K562 (cell line): Measurements from ENCODE around the gene TPD52L1. TPM values are rescaled to one million over a fixed set of nuclear protein-coding genes. Genes with fewer than 3 reads are reported as not detected.

Source experiments
- ATAC-seq: fragments of 200-7000 bp; cut with Tn5 transposase; 3 replicates; pipeline ENCODE4 v1.9.1; 2020; ENCODE audit warnings: moderate library complexity
- BruUV-seq: library from RNA; stranded (reverse); fragments of 400-500 nt; replicated peaks from 2 replicates; lab custom pipeline; 2021; lab: Mats Ljungman, UMichigan
- CTCF ChIA-PET: fragments of 300-600 bp; formaldehyde crosslinking; extraction: SDS; loops from one replicate; lab custom pipeline; 2021; ENCODE audit warnings: low intra/inter-chr PET ratio; lab: Yijun Ruan, JAX
- POLR2A ChIA-PET: fragments of 300-600, 350-650 bp; sonication (Branson Sonifier 250); formaldehyde crosslinking; extraction: SDS; loops from one replicate; lab custom pipeline; 2021; ENCODE audit warnings: antibody characterized with exemption, inconsistent platforms; lab: Yijun Ruan, JAX
- DNase-seq, 4 experiments: peaks; one replicate each; pipeline versions ENCODE4 v3.0.0 to v3.0.0-alpha.2; 2011 to 2018; ENCODE audit warnings: low spot score in 3 of 4, mixed read lengths in 3 of 4; ENCODE audit errors: extremely low read depth in 1 of 4
- FAIRE-seq: peaks from 2 replicates; lab custom pipeline; 2011; peaks lifted over from hg19 to GRCh38; lab: Jason Lieb, UNC
- H2AFZ ChIP-seq: 2 replicates; pipeline ENCODE4 v1.6.0; 2011; ENCODE audit warnings: low read depth, low read length, control low read depth, inconsistent platforms
- H3K27ac ChIP-seq: fragments of 200-600 bp; 3 replicates; pipeline ENCODE4 v1.8.0; 2011; ENCODE audit warnings: low read depth, mild to moderate bottlenecking, control low read depth, inconsistent platforms, low read length, moderate library complexity, mixed read lengths; ENCODE audit errors: extremely low read depth
- H3K27me3 ChIP-seq, 2 experiments: fragments of 300-600 bp in 1 of 2; 2 replicates in 1 of 2; 3 replicates in 1 of 2; pipeline versions ENCODE4 v1.6.0 to v1.8.0; 2011; ENCODE audit warnings: inconsistent platforms in 2 of 2, low read length in 2 of 2, mild to moderate bottlenecking in 1 of 2, mixed read lengths in 1 of 2, moderate library complexity in 1 of 2; ENCODE audit not compliant: control insufficient read depth in 2 of 2, insufficient read depth in 2 of 2
- H3K36me3 ChIP-seq: fragments of 300-600 bp; 3 replicates; pipeline ENCODE4 v1.8.0; 2011; ENCODE audit warnings: mild to moderate bottlenecking, low read length, inconsistent platforms; ENCODE audit not compliant: control insufficient read depth, insufficient read depth
- H3K4me1 ChIP-seq, 2 experiments: fragments of 200-600 bp in 1 of 2; replicated peaks in 1 of 2; 2 replicates in 1 of 2; 3 replicates in 1 of 2; pipeline versions ENCODE4 v1.5.1 to v1.8.0; 2011; ENCODE audit warnings: inconsistent platforms in 2 of 2, low read length in 2 of 2, mild to moderate bottlenecking in 1 of 2, mixed read lengths in 1 of 2, moderate library complexity in 1 of 2; ENCODE audit not compliant: control insufficient read depth in 2 of 2, insufficient read depth in 2 of 2
- H3K4me2 ChIP-seq: 2 replicates; pipeline ENCODE4 v1.6.1; 2011; ENCODE audit warnings: low read length, control low read depth, inconsistent platforms, mixed read lengths; ENCODE audit not compliant: insufficient read depth
- H3K4me3 ChIP-seq: fragments of 200-600 bp; sonication (generic), shearing (Covaris generic); 2 replicates; pipeline ENCODE4 v1.5.1; 2016; ENCODE audit warnings: control low read depth, inconsistent platforms
- H3K79me2 ChIP-seq: fragments of 200-600 bp; 3 replicates; pipeline ENCODE4 v1.8.0; 2011; ENCODE audit warnings: low read length, inconsistent platforms; ENCODE audit not compliant: control insufficient read depth, insufficient read depth
- H3K9ac ChIP-seq, 2 experiments: 2 replicates each; pipeline versions ENCODE4 v1.6.0 to v1.6.1; 2011; ENCODE audit warnings: low read depth in 2 of 2, low read length in 2 of 2, control low read depth in 1 of 2, inconsistent platforms in 1 of 2, mild to moderate bottlenecking in 1 of 2, mixed read lengths in 1 of 2; ENCODE audit not compliant: insufficient read depth in 1 of 2
- H3K9me1 ChIP-seq: one replicate; pipeline ENCODE4 v1.6.0; 2011; ENCODE audit warnings: inconsistent platforms, mild to moderate bottlenecking, low read length, moderate library complexity; ENCODE audit not compliant: control insufficient read depth, insufficient read depth
- H3K9me3 ChIP-seq: replicated peaks from 2 replicates; pipeline ENCODE4 v1.5.1; 2011; ENCODE audit warnings: low read depth, low read length, inconsistent platforms; ENCODE audit not compliant: control insufficient read depth, insufficient read depth
- H4K20me1 ChIP-seq: replicated peaks from 2 replicates; pipeline ENCODE4 v1.6.1; 2011; ENCODE audit warnings: low read length, inconsistent platforms, mixed read lengths; ENCODE audit not compliant: control insufficient read depth, insufficient read depth
- CCNT2 ChIP-seq: IDR thresholded peaks from 2 replicates; pipeline ENCODE4 v1.6.1; 2011; ENCODE audit warnings: borderline replicate concordance, low read depth, mild to moderate bottlenecking, moderate library complexity, mixed read lengths, low read length; ENCODE audit not compliant: insufficient read length; ENCODE audit errors: extremely low read depth
- DDX20 ChIP-seq: fragments of 450-650 bp; IDR thresholded peaks from 2 replicates; pipeline ENCODE4 v1.6.1; 2016; ENCODE audit warnings: missing genetic modification characterization, low read depth, mild to moderate bottlenecking, missing compliant biosample characterization, moderate library complexity
- EP300 ChIP-seq: IDR thresholded peaks from 2 replicates; pipeline ENCODE4 v1.6.1; 2012; ENCODE audit warnings: low read length, improper control_type of control experiment
- FOXK2 ChIP-seq, 2 experiments: fragments of 450-650 bp; IDR thresholded peaks in 1 of 2; conservative IDR thresholded peaks in 1 of 2; 2 replicates each; pipeline ENCODE4 v1.6.1; 2016; ENCODE audit warnings: low read depth in 2 of 2, mild to moderate bottlenecking in 1 of 2
- FOXM1 ChIP-seq, 2 experiments: fragments of 450-650 bp in 1 of 2; sonication (generic) in 1 of 2; formaldehyde crosslinking in 1 of 2; IDR thresholded peaks; 2 replicates each; pipeline versions ENCODE4 v1.6.1 to v1.9.0; 2017 to 2022; ENCODE audit warnings: low read depth in 2 of 2, mild to moderate bottlenecking in 2 of 2, missing genetic modification reagents in 1 of 2, moderate library complexity in 1 of 2
- GATAD2A ChIP-seq: fragments of 450-650 bp; IDR thresholded peaks from 2 replicates; pipeline ENCODE4 v1.6.1; 2017
- GTF2A2 ChIP-seq: IDR thresholded peaks from 2 replicates; pipeline ENCODE4 v1.6.1; 2016; ENCODE audit warnings: mild to moderate bottlenecking, missing genetic modification characterization, missing compliant biosample characterization
- HDGF ChIP-seq: fragments of 450-650 bp; IDR thresholded peaks from 2 replicates; pipeline ENCODE4 v1.6.1; 2016
- KDM5B ChIP-seq: fragments of 200-600 bp; sonication (generic); IDR thresholded peaks from 2 replicates; pipeline ENCODE4 v1.6.1; 2012; ENCODE audit warnings: low read depth, mild to moderate bottlenecking, moderate library complexity, low read length, control low read depth, inconsistent platforms; ENCODE audit not compliant: insufficient replicate concordance
- MAFG ChIP-seq: fragments of 450-650 bp; conservative IDR thresholded peaks from 2 replicates; pipeline ENCODE4 v1.6.1; 2016; ENCODE audit warnings: missing genetic modification characterization, missing compliant biosample characterization
- MCM7 ChIP-seq, 2 experiments: fragments of 450-650 bp; IDR thresholded peaks; 2 replicates each; pipeline ENCODE4 v1.6.1; 2016 to 2018
- MYC ChIP-seq, 2 experiments: fragments of 250-450 bp in 1 of 2; sonication (Bioruptor Pico) in 1 of 2; IDR thresholded peaks; 2 replicates each; pipeline versions ENCODE4 v1.5.1 to v1.6.1; 2012 to 2021; ENCODE audit warnings: low read depth in 2 of 2, borderline replicate concordance in 1 of 2, improper control_type of control experiment in 1 of 2, low read length in 1 of 2, mild to moderate bottlenecking in 1 of 2, moderate library complexity in 1 of 2
- PCBP2 ChIP-seq: fragments of 200-400 bp; formaldehyde crosslinking; IDR thresholded peaks from 2 replicates; pipeline ENCODE4 v1.6.1; 2018; ENCODE audit warnings: low read length, low read depth, mild to moderate bottlenecking, moderate library complexity; ENCODE audit not compliant: poor library complexity, severe bottlenecking
- PPARD ChIP-seq: fragments of 250-450 bp; sonication (Bioruptor Pico); IDR thresholded peaks from 2 replicates; pipeline ENCODE4 v1.8.0; 2022; ENCODE audit warnings: inconsistent platforms, mild to moderate bottlenecking, moderate library complexity
- RB1 ChIP-seq: fragments of 450-650 bp; IDR thresholded peaks from 2 replicates; pipeline ENCODE4 v1.6.1; 2017; ENCODE audit warnings: low read depth, mild to moderate bottlenecking
- SMAD4 ChIP-seq: fragments of 250-450 bp; sonication (Bioruptor Pico); conservative IDR thresholded peaks from 2 replicates; pipeline ENCODE4 v1.8.0; 2021; ENCODE audit warnings: inconsistent platforms, mild to moderate bottlenecking, moderate library complexity
- SNRNP70 ChIP-seq: fragments of 200-400 bp; formaldehyde crosslinking; optimal IDR thresholded peaks from 2 replicates; pipeline ENCODE3; 2017; ENCODE audit warnings: low read depth, low read length
- TAF15 ChIP-seq: fragments of 200-400 bp; formaldehyde crosslinking; IDR thresholded peaks from 2 replicates; pipeline ENCODE4 v1.6.1; 2017; ENCODE audit warnings: mild to moderate bottlenecking, low read depth, low read length, moderate library complexity
- XRCC4 ChIP-seq: IDR thresholded peaks from one replicate; pipeline ENCODE4 v1.6.1; 2011; ENCODE audit not compliant: insufficient read depth, insufficient read length; ENCODE audit errors: extremely low read depth
- ZBTB7A ChIP-seq: IDR thresholded peaks from 2 replicates; pipeline ENCODE4 v1.6.1; 2011; ENCODE audit warnings: low read depth, mild to moderate bottlenecking, low read length, moderate library complexity, borderline replicate concordance; ENCODE audit not compliant: control insufficient read depth
- ZNF24 ChIP-seq: fragments of 450-650 bp; IDR thresholded peaks from 2 replicates; pipeline ENCODE4 v1.6.1; 2016
- ZNF445 ChIP-seq: fragments of 250-450 bp; sonication (Bioruptor Pico); IDR thresholded peaks from 2 replicates; pipeline ENCODE4 v1.4.0; 2020; ENCODE audit warnings: low read depth, mild to moderate bottlenecking, moderate library complexity
- ZNF507 ChIP-seq: conservative IDR thresholded peaks from 2 replicates; pipeline ENCODE4 v1.6.1; 2017; ENCODE audit warnings: missing genetic modification characterization, missing compliant biosample characterization
- WGBS: fragments of 100-300 bp; shearing (Covaris generic); methylation state at CpG from one replicate; pipeline ENCODE4 v1.1.6; 2016; ENCODE audit warnings: low coverage, mixed read lengths; ENCODE audit not compliant: insufficient coverage; ENCODE audit errors: missing lambda C conversion rate; 5-methylcytosine and 5-hydroxymethylcytosine counted together
- in situ Hi-C: fragments of 300-500 bp; cut with MboI; formaldehyde crosslinking; loops from 4 replicates; pipeline ENCODE4 v1.15.0; 2018; ENCODE audit warnings: inconsistent platforms, mixed read lengths
- intact Hi-C: fragments of 100-400 bp; cut with micrococcal nuclease; formaldehyde crosslinking; loops from 2 replicates; pipeline ENCODE4 v1.14.2; 2022
- polyA plus RNA-seq, 8 experiments: library from polyadenylated mRNA; depleted of rRNA in 4 of 8; stranded (reverse) in 5 of 8; unstranded in 3 of 8; fragments of >200 nt; fragmentation: Nextera tagmentation in 2 of 8; fragmentation: Illumina TruSeq in 1 of 8; extraction: Ambion mirVana in 2 of 8; extraction: Trizol in 1 of 8; gene quantifications; 2 replicates each; pipeline versions ENCODE4 v1.2.1 to v1.2.3, GENCODE V29; 2011 to 2014; ENCODE audit warnings: inconsistent platforms in 1 of 8, missing spikeins in 1 of 8
- total RNA-seq, 7 experiments: library from RNA; depleted of rRNA in 6 of 7; stranded (reverse); fragments of >200 nt in 6 of 7; fragmentation: Illumina TruSeq in 2 of 7; extraction: Trizol in 2 of 7; gene quantifications; 2 replicates each; pipeline versions ENCODE4 v1.2.1 to v1.2.3, GENCODE V29; 2011 to 2021; ENCODE audit warnings: low replicate concordance in 1 of 7

TPD52L1 gene
- total and polyA plus RNA-seq, 9 of the 15 experiments (the other 6 are each of a cell fraction or from before 2014, with no cell fraction given) = 12.9 to 149 (median 75.7) TPM

DNA sequence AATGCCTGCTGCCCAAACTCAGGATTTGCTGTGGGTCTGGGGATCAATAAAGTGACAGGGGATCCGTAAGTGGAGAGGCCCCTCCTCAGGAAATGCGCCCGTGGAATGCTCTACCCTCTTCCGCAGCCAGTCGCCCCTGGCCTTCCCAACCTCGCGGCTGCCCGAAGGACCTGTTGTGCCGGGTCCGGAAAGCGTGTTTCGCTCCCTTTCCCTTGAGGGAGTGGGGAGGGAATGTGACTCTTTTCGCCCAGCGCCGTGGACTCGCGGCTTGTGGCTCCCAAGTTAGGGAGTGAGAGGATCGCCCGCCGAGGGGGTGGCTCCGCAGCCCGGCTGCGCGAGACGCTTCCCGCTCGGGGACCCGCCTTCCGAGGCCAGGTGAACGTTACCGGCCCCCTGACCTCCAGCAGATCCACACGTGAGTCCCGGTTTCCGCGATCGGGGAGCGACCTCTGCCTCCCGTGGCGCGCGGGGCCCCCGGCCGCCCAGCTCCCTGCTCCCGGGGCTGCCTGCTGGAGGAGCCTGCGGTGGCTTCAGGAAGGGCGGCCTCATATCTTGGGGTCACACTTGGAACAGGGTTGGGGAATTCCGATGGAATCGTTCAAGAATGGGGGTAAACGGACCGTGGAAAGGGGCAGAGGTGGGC lies 666 bp downstream of the TPD52L1 start:
- no TSS peak for BruUV-seq
- H3K4me1 ChIP-seq = peaks cover 14 to 15% of the 10 kb centered on the region in 2 experiments
- H3K4me2 ChIP-seq = peak overlapping the region; percentile 93
- peaks cover 6% of the 10 kb centered on the region; the same call in 2 of the 3 replicates for H3K36me3 ChIP-seq
- peak overlapping the region; percentile 93 for H2AFZ ChIP-seq
- 0 out of 2 replicates have a peak, but pooled peaks cover 3% of the 10 kb centered on the region for H3K9me3 ChIP-seq
- FAIRE-seq (no peak), DNase-seq (peak; percentile 45 to 53 (median 49)), ATAC-seq (peak; percentile 44)
- H3K79me2 ChIP-seq = peaks cover 26% of the 10 kb centered on the region
- H3K9ac ChIP-seq = peak overlapping the region; percentile 88 to 98
- 0% methylated on average over 40 of the region's 50 CpGs for WGBS
- POLR2A ChIA-PET = interaction anchor here (0.7 to 1.0 kb wide), 4 partner anchors 50 to 153 kb away, joined by 3 to 4 read pairs (median 3); no protein-coding TSS in a partner anchor
- CTCF ChIA-PET = interaction anchor here (0.5 kb wide), 1 partner anchor 49 kb away, joined by 3 read pairs; no protein-coding TSS in a partner anchor
- H3K27ac ChIP-seq = peak overlapping the region; percentile 78
- H3K4me3 ChIP-seq = peak overlapping the region; percentile 61
- no peaks in the 10 kb centered on the region for H4K20me1 ChIP-seq
- intact Hi-C loops = loop anchor here (2.0 to 10.0 kb wide), 4 partner anchors 39 to 611 kb away; partner anchors contain the start of gene RNF217
- in situ Hi-C loops = loop anchor here (25.0 kb wide), 1 partner anchor 608 kb away; no protein-coding TSS in a partner anchor
- no peaks in the 10 kb centered on the region for H3K27me3 ChIP-seq
- H3K9me1 ChIP-seq = no peaks in the 10 kb centered on the region
- no peak for TF ChIP-seq MCM7 (IDR thresholded peaks at IDR 0.05)
- TF ChIP-seq ZNF24 = no peak
- TF ChIP-seq GATAD2A = 0 out of 2 replicates have a peak, but pooled peaks have one; percentile 54
- no peak for TF ChIP-seq SNRNP70
- 0 out of 2 replicates have a peak, but pooled peaks have one; percentile 13 for TF ChIP-seq SMAD4 (CRISPR knock-in tag)
- TF ChIP-seq DDX20 (tag) = no peak
- TF ChIP-seq XRCC4 = no peak
- TF ChIP-seq FOXK2 (conservative IDR thresholded peaks at IDR 0.05 in 1 of 2, IDR thresholded peaks at IDR 0.05 in 1 of 2; ENCODE audit: low read depth in 2 of 2) = no peak
- TF ChIP-seq PCBP2 = no peak
- no peak for TF ChIP-seq EP300
- no peak for TF ChIP-seq ZNF507
- peak; percentile 16 for TF ChIP-seq CCNT2
- no peak for TF ChIP-seq MAFG (tag)
- TF ChIP-seq MYC (IDR thresholded peaks at IDR 0.05; ENCODE audit: low read depth, low read length) = 0 out of 2 replicates have a peak, but pooled peaks have one; percentile 9
- no peak for TF ChIP-seq MYC (CRISPR knock-in tag; IDR thresholded peaks at IDR 0.05; ENCODE audit: borderline replicate concordance, low read depth)
- peak; percentile 75; the same call in 1 of the 2 replicates for TF ChIP-seq RB1
- TF ChIP-seq FOXM1 (IDR thresholded peaks at IDR 0.05; ENCODE audit: low read depth) = no peak
- TF ChIP-seq FOXM1 (CRISPR knock-in tag; IDR thresholded peaks at IDR 0.05; ENCODE audit: low read depth) = peak; percentile 88; the same call in 1 of the 2 replicates
- TF ChIP-seq TAF15 = no peak
- TF ChIP-seq HDGF = peak; percentile 75; the same call in 1 of the 2 replicates
- no peak for TF ChIP-seq GTF2A2
- peak; percentile 13; the same call in 1 of the 2 replicates for TF ChIP-seq ZBTB7A
- no peak for TF ChIP-seq ZNF445 (CRISPR knock-in tag)
- peak; percentile 45 for TF ChIP-seq KDM5B
- TF ChIP-seq PPARD (CRISPR knock-in tag) = no peak
